DMS79 treated with DMSO at 0.1 percent for 48 hours (cell line): ENCODE measurements around the gene ALG12.

ENCODE experiments used
- DNase-seq: peaks from one replicate; lab custom pipeline; 2025; lab: John Stamatoyannopoulos, UW

Gene ALG12

DNA sequence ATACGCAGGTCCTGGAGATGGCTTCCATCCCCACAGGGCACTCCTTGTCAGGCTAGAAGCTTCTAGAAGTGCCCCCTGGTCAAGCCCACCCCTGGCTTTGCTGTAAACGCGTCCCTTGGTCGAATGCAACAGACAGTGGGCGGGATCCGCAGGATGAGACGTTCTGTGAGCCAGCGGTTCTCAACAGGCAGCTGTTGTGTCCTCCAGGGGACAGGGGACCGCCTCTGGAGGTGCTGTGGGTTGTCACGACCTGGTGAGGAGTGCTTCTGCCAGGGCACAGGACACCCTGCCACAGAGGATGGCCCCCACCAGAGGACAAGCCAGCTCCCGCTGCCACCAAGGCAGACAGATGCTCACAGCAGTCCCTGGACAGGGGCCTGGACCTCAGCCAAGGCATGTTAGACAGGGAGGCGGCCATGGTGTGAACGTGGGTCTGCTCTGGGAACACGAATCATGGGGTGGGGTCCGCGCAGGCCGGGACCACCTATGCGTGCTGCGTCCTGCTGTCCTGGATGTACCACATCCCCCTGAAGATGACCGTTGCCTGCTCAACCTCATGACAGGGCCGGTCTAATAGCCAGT is 11.8 kb upstream of the ALG12 start:
- DNase-seq: no peak

- no peak for DNase-seq
Measured at GRCh38 chr22:49929211-49929979, 11.2 kb upstream of the ALG12 start.

- no peak for DNase-seq
Measured at GRCh38 chr22:49928555-49929210, 10.4 kb upstream of the ALG12 start.

DNA sequence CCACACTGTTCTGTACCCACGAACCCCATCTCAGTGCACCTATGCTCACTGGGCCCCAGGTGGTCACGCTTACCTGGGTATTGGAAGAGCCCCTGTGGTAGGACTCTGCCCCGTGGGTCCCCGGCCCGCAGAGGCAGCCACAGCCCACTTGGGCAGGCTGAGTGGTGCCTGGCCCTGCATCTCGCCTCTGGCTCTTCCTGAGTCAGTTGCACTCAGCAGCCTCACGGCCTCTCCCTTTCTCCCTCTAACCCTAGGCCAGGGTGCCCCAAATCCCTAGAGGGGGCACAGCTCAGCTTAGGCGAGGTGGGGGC is 9.9 kb upstream of the ALG12 start:
- no peak for DNase-seq

- DNase-seq: no peak
Measured at GRCh38 chr22:49927483-49928184, 9.4 kb upstream of the ALG12 start.

DNA sequence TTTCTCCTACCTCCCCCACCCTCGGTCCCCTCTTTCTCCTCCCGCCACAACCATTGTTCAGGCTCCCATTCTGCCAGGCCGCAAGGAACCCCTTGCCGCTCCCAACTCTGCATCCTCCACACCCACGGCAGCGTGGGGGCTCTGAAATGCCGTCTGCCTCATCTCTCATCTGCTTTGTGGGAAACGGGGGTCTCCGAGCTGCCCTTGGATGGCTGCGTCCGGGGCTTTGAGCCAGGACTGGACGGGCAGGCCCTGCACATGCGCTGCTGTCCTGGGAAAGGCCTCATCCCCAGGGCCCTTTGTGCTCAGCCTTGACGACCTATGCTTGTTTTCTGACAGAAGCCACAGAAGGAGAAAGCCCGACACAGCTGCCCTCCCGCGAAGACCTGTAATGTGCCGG is 8.7 kb upstream of the ALG12 start:
- DNase-seq: no peak

- DNase-seq: no peak
Measured at GRCh38 chr22:49925525-49926128, 7.4 kb upstream of the ALG12 start.

GRCh38 chr22:49924113-49924833 is 6.0 kb upstream of the ALG12 start:
- no peak for DNase-seq

GRCh38 chr22:49923445-49923844 is 5.2 kb upstream of the ALG12 start:
- DNase-seq: no peak

- DNase-seq: no peak
Measured at GRCh38 chr22:49922926-49923325, 4.7 kb upstream of the ALG12 start.

- no peak for DNase-seq
Measured at GRCh38 chr22:49922484-49922883, 4.2 kb upstream of the ALG12 start.

DNA sequence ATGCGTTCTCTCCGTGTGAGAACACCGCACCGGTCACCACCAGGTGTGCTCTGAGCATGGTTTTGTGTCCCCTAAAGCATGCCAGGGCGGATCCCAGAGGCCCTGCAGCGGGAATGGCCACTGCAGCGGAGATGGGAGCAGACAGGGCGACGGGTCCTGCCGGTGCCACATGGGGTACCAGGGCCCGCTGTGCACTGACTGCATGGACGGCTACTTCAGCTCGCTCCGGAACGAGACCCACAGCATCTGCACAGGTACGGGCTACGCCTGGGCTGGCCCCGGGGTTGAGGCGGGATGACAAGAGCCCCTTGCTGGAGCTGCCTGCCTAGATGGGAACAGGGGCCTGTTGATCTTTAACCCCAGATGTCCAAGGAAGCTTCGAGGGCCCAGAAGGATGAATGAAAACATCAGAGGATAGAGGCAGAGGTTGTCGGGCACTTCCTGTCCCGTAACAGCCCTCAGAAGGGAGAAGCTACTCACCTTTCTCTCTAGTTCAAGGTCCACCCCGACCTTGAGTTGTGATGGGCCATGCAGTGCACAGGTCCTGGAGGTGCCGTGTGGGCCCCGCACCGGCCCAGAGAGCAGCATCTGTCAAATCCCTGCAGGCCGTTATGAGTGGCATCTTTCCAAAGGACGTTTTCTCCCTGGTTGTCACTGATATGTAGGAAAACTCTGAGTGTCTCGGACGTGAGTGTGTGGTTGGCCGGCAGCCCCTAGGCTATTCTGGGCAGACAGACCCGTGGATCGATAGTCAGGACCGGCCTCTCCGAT is 3.5 kb upstream of the ALG12 start:
- no peak for DNase-seq

- DNase-seq: no peak
Measured at GRCh38 chr22:49920859-49921258, 2.6 kb upstream of the ALG12 start.

- no peak for DNase-seq
Measured at GRCh38 chr22:49918911-49919881, 958 bp upstream of the ALG12 start.

DNA sequence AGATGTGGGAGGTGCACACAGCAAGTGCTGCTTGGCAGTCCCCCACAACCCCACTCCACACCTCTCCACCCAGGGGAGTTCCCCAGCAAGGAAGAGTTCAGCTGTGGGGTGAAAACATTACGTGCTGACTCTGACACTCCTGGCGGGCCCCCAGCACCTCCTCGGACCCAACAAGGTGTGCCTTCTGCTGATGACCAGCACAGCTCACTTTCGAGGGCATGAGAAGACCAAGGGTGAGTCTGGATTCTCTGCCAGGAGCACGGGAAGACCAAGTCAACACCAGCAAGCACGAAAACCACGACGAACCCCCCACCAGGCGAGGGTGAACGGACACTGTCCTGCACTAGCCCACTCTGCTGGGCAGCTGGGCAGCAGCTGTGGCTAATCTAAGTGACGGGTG is 1.4 kb downstream of the ALG12 start:
- DNase-seq: no peak

DNA sequence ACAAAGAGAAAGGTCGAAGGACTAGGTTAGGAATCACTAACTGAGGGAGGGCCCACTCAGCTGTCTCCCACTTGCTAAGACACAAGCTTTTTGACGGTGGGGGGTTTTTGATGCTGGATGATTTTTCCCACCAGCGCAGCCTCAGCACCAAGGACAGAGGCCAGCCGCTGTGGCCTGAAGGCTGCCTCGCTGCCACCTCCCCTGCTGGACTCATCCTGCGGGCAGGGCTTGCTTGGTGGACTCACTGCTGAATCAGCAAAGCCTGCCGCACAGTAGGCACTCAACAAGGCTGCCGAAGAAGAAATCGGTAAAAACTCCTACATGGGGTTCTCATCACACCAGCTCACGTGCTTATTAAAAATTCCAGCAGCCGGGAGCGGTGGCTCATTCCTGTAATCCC is 2.6 kb downstream of the ALG12 start:
- DNase-seq: no peak

GRCh38 chr22:49914256-49914655 is 4.0 kb downstream of the ALG12 start:
- DNase-seq: no peak

GRCh38 chr22:49913446-49913845 is 4.8 kb downstream of the ALG12 start:
- DNase-seq: no peak

- peak; percentile 40 for DNase-seq
Measured at GRCh38 chr22:49913026-49913425, 5.2 kb downstream of the ALG12 start.
